Activated CD8-positive, alpha-beta memory T cell treated with anti-CD3 and anti-CD28 coated beads for 24 hours (primary cell): ENCODE measurements around the gene KLF11.
A peak's percentile ranks its signal among the peaks of the same experiment; 100 is the strongest.

Experiments
- DNase-seq: peaks from one replicate; pipeline ENCODE4 v3.0.0-alpha.2; 2020

KLF11 gene

GRCh38 chr2:10043906-10044601 is 704 bp downstream of the KLF11 start:
- DNase-seq = peak; percentile 95

GRCh38 chr2:10045561-10046355 is 2.4 kb downstream of the KLF11 start:
- DNase-seq = no peak

DNA sequence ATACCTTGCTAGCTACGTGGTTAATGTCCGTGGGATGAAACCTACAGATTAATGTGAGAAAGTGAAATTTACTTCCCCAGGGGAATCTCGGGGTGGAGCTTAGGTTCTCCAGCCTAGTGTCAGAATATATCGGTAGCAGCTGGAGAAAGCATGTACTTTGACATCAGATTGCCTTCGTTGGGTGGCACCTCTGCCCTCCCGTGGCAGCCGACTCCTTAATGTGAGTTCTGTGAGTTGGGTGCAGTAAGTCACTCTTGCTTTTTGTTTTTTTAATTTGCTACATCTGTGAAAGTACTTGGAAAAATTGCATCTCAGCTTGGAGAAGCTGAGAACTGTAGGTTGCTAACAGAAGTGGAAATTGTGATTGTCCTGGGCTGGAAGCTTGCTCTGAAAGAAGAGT is 3.6 kb downstream of the KLF11 start:
- no peak for DNase-seq

DNA sequence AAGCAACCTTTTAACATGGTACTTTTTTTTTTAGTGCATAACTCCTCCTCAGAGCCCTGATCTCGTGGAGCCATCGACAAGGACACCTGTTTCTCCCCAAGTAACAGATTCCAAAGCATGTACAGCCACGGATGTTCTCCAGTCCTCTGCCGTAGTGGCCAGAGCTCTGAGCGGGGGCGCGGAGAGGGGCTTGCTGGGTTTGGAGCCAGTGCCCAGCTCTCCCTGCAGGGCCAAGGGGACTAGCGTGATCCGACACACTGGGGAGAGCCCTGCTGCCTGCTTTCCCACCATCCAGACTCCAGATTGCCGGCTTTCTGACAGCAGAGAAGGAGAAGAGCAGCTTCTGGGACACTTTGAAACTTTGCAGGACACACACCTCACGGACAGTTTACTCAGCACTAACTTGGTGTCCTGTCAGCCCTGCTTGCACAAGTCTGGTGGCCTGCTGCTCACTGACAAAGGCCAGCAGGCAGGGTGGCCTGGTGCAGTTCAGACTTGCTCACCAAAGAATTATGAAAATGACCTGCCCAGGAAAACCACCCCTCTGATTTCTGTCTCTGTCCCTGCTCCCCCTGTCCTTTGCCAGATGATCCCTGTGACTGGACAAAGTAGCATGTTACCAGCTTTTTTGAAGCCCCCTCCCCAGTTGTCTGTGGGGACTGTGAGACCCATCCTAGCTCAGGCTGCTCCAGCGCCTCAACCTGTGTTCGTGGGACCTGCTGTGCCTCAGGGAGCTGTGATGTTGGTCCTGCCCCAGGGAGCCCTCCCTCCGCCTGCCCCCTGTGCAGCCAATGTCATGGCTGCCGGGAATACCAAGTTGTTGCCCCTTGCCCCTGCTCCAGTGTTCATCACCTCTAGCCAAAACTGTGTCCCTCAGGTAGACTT is 4.5 kb downstream of the KLF11 start:
- DNase-seq = no peak

- DNase-seq = no peak
These were observed 5.3 kb downstream of the KLF11 start for GRCh38 chr2:10048501-10049171.

DNA sequence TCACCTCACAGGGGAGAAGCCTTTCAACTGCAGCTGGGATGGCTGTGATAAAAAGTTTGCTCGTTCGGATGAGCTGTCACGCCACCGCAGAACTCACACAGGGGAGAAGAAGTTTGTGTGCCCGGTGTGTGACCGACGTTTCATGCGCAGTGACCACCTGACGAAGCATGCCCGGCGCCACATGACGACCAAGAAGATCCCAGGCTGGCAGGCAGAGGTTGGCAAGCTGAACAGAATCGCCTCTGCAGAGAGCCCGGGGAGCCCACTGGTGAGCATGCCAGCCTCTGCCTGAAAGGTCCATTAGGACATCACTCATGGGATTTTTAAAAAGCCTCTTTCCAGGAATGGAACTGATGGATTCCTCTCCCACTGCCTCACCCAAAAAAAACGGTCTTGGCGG is 8.9 kb downstream of the KLF11 start:
- DNase-seq = no peak

DNA sequence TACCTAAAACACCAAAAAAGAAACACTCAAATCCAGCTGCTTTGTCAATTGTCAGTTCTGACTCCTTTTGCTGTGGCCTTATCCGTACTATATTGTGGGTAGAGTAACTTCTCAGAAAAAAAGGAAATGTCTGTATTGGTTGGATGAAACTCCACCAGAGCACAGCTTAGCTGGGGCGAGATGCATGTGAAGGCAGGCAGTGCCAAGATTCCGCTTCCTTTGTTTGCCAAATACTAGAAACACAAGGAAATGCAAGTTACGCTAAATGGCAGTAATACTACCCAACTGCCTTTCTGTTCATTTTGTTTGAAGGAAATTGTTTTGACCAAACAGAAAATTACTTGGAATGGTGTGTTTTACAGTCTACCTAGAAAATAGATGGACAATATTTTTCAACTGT is 10.0 kb downstream of the KLF11 start:
- no peak for DNase-seq

GRCh38 chr2:10054424-10054823 is 11.1 kb downstream of the KLF11 start:
- DNase-seq = no peak

DNA sequence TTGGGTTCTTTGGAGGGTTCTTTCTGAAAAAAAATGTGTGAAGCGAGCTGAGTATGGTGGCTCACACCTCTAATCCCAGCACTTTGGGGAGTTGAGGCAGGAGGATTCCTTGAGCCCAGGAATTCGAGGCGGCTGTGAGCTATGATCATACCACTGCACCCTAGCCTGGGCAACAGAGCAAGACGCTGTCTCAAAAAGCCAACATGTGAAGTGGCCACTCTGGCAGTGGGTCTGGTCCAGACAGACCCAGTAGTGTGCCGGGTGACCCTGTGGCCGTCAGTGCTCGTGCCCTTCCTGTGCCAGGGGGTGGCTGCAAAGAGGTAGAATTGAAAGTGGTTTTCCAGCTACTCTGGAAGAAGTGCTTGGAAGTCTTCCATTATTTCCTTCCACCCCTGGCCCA is 11.6 kb downstream of the KLF11 start:
- DNase-seq = no peak

DNA sequence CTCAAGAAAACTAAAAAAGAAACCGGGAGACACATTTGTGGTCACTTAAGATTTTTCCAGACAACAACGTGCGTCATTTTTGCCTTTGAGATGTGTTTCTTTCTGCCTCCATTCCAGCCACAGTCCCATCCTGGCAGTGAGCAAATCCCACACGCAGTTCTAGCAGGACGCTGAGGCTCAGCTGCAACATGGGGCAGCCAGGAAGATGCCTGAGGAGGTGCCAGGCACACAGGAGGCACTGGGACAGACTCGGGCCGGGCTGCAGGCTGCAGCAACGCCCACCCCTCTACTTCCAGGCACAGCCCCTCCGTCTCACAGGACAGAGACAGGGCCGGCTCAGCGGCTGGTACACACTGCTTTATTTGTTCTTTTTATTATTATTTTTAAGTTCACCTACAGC is 13.1 kb downstream of the KLF11 start:
- no peak for DNase-seq

DNA sequence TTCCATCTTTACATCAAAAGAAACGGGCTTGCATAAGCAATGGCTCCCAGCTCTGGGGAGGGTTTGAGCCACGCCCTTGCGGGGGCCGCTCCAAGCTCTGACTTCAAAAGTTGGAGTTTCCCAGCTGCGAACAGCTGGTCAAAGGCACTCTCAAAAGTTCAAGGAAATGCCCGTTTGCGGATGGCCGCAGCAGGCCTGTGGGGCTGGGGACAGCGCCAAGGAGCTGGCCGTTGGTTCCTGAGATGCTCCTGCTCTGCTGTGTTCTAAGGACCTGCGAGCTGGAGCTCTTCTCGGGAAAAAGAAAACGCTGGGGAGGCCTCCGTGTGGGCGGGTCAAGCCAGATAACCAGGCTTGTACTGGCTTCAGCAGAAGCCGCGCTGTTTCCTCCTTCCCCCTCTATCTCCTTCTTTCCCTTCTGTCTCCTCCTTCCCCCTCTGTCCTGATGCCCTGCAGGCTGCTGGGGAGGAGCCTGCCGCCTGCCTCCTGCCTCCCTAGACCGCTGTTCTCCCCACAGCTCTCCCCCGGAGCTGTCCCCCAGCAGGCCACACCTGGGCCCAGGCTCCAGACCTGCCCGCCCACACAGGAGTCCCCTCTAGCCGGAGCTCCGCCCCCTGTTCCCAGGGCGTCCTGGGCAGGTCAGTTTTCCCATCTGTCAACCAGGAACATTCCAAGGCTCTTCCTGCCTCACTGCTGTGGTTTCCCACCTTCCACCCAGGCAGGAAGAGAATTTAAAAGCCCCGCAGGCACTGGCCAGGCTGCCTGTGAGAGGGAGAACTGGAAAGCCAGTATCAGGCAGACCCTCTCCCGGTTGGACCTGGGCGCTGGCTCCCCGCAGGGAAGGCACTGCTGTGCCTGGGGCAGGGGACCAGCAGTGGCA is 14.1 kb downstream of the KLF11 start:
- no peak for DNase-seq

- DNase-seq = no peak
These were observed 15.1 kb downstream of the KLF11 start for GRCh38 chr2:10058251-10059015.

GRCh38 chr2:10059016-10059351 is 15.6 kb downstream of the KLF11 start:
- DNase-seq = no peak

- DNase-seq = no peak
These were observed 16.4 kb downstream of the KLF11 start for GRCh38 chr2:10059552-10060335.

DNA sequence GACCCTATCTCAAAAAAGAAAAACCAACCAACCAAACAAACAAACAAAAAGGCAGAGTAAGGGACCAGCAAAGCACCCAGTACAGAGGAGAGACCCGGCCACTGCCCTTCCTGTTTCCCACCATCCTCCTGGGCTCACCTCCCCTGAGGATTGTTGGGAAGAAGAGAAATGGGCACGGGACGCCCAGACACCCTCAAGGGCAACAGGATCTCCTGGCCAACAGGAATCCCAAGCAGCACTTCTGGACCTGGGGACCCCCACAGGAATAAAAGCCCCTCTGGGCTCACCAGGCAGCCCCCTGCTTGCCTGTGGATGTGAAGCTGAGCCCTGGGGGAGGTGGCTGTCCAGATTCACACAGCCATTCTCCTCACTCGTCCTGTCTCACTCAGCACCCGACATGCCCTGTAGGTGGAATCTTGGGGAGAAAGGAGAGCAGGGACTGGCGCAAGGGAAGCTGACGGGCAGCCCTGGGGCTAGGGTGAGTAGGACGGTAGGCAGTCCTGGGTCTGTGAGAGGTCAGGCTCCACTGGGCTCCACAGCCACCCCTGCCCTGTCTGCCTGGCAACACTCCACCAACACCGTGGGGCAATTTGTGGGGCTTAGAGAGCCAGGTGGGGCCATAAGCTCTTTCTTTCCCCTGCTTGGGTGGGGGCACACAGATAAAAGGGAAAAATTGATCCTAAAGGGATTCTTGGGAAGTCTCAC is 18.0 kb downstream of the KLF11 start:
- no peak for DNase-seq

GRCh38 chr2:10062931-10063365 is 19.6 kb downstream of the KLF11 start:
- DNase-seq = no peak

DNA sequence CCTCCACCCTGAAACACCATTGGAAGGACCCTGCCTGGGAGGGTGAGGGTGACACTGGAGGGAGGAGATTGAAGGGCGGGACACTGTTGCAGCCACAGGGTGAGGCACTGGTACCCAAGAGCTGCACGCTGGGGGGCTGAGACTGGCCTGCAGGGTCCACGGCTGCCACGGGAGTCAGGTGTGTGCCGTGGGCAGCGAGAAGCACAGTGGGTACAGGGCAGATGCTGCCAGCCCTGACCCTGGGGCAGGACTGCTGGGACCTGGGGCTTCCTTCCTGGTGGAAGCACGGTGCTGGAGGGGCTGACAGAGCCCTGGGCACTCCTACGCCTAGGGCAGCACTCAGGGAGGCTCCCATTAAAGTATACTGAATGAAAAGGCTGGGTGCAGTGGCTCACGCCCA is 20.2 kb downstream of the KLF11 start:
- DNase-seq = no peak

DNA sequence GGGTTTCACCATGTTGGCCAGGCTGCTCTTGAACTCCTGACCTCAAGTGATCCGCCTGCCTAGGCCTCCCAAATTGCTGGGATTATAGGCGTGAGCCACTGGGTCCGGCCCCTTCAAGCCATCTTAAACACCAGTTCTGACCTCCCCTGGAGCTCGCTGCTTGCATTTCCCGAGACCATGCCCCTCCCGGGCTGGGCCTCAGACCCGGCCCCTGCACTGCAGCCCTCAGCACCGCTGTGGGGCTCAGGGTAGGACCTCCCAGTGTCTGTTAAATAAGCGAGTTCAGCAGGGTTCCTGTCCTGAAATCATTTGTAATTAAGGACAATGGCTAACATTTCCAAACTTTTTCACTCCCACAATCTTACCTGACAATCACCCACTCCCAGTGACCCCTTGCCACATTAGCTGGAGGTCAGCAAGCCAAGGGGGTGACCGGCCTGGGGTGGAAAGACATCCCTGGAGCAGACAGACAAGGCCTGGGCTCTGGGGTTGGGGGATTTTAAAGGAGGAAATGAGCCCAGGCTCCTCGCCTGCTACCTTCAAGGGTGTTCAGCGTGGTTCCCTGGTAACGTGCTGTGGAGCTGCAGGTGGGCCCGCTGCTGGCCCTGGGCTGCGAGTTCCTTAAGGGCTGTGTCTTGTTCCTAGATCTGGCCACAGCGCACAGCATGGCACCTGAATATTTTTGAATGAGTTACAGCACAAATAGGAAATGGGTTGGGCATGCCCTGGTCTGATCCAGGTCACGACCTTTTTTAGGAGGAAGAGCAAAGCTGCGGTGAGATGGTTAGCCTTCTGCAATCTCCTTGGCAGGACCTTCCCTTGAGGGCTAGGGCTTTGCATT is 21.8 kb downstream of the KLF11 start:
- DNase-seq = no peak

DNA sequence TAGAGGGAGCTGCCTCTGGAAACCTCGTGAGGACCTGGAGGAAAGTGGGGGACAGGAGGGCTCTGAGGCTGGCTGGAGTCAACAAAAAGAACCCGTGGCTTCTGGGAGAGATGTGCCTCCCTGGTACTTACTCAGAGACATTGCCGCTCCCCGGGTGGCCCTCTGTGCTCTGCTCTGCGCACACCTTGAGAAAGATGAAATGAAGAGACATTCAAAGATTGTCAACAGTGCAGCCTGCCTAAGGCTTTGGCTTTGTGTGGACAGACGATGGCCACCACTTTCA is 22.4 kb downstream of the KLF11 start:
- DNase-seq = no peak
